ENCODE results near the gene ADGRG7. TPM values are rescaled to one million over a fixed set of nuclear protein-coding genes. Genes with fewer than 3 reads are reported as not detected.
A peak's percentile ranks its signal among the peaks of the same experiment; 100 is the strongest.

ADGRG7 gene
- total RNA-seq, 4 donors from 2014 or later = 1.8 to 18.3 (median 12.1) TPM

DNA sequence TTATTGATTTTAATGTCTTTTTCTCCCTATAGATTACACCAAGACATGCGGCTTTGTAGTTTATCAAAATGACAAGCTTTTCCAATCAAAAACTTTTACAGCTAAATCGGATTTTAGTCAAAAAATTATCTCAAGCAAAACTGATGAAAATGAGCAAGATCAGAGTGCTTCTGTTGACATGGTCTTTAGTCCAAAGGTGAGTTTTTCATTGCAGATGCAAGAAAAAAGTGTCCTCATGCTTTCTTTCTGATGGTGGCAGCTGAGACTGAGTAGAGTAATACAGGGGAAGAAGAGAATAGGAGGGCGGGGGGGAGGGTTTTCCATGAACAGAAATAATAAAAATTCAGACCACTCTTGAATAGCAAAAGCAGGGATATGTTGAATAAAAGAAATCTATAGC is 36.5 kb downstream of the ADGRG7 start:
- 88 to 94% methylated on average over 3 of the region's 3 CpGs for WGBS, 2 donors (ENCODE audit: low coverage in 1 of 2)
- no peak for DNase-seq
- in situ Hi-C loops (cut with MboI; ENCODE audit: low pct_ligation_motif_present in 1 of 4, low pct_unique_long_range_greater_than_20kb in 1 of 4, low sequenced_read_pairs in 3 of 4) = no loop called here
- intact Hi-C loops (cut with DNase I; ENCODE audit: low total_unique reads) = no loop called here
- Histone ChIP-seq H3K4me1 (peaks cover 0 to 10% (median 4%) of the 10 kb centered on the region in 4 donors), H3K36me3 (no peaks in the 10 kb centered on the region), H3K27ac (no peak overlapping the region), H3K27me3 (no peaks in the 10 kb centered on the region), H3K9me3 (no peaks in the 10 kb centered on the region), H3K4me3 (no peak overlapping the region)
- TF ChIP-seq POLR2A (IDR thresholded peaks at IDR 0.05) (no peak), EP300 (IDR thresholded peaks at IDR 0.05; ENCODE audit: low read depth) (no peak)

DNA sequence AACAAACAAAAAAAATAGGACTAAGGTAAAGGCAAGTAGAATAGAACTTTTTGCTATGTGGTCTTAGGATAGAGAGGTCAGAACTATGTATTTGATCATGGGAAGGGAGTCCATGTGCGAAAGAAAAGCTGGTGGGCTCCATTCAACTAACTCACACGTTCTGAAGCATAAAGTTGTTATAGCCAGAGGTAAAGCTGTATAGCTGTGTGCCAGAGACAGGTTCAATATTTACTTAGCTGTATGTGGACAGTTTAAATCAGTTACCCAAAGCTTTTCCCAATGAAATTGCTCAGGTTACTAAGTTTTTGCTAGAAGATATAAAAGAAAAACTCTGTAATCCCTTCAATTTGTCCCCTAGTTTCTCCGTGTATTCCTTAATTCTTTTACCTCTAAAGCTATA is 37.8 kb downstream of the ADGRG7 start:
- TF ChIP-seq POLR2AphosphoS5 (IDR thresholded peaks at IDR 0.05) (no peak), EP300 (IDR thresholded peaks at IDR 0.05; ENCODE audit: low read depth) (no peak), POLR2A (IDR thresholded peaks at IDR 0.05) (no peak)
- TF ChIP-seq, protein P1, sequence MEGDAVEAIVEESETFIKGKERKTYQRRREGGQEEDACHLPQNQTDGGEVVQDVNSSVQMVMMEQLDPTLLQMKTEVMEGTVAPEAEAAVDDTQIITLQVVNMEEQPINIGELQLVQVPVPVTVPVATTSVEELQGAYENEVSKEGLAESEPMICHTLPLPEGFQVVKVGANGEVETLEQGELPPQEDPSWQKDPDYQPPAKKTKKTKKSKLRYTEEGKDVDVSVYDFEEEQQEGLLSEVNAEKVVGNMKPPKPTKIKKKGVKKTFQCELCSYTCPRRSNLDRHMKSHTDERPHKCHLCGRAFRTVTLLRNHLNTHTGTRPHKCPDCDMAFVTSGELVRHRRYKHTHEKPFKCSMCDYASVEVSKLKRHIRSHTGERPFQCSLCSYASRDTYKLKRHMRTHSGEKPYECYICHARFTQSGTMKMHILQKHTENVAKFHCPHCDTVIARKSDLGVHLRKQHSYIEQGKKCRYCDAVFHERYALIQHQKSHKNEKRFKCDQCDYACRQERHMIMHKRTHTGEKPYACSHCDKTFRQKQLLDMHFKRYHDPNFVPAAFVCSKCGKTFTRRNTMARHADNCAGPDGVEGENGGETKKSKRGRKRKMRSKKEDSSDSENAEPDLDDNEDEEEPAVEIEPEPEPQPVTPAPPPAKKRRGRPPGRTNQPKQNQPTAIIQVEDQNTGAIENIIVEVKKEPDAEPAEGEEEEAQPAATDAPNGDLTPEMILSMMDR (IDR thresholded peaks at IDR 0.05) = no peak
- WGBS, 2 donors (ENCODE audit: low coverage in 1 of 2) = 45 to 48% methylated on average over 3 of the region's 3 CpGs
- no peaks in the 10 kb centered on the region for H3K36me3 ChIP-seq
- no peaks in the 10 kb centered on the region for H3K27me3 ChIP-seq
- DNase-seq = no peak
- in situ Hi-C loops (cut with MboI; ENCODE audit: low pct_ligation_motif_present in 1 of 4, low pct_unique_long_range_greater_than_20kb in 1 of 4, low sequenced_read_pairs in 3 of 4) (no loop called here), intact Hi-C loops (cut with DNase I; ENCODE audit: low total_unique reads) (no loop called here)
- H3K4me3 ChIP-seq = no peak overlapping the region
- no peak overlapping the region for H3K27ac ChIP-seq
- no peaks in the 10 kb centered on the region for H3K9me3 ChIP-seq
- peaks cover 0 to 3% (median 0%) of the 10 kb centered on the region in 4 donors for H3K4me1 ChIP-seq

DNA sequence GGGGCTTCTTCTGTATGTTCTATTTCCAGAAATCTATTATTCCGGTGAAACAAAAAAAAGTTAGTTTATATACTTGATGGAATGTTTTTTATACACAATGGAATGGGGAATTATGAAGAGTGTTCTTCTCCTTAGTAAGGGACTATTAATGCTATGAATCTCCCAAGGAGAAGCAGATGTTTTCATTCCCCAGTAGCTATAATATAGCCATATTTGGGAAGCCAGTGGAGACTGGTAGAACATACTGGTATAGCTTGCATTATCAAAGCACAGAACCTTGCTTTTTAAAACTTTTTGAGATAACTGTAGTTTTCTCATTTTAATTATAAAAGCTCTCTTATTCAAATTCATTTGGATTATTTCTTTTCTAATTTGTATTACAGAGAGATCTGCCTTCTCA is 38.3 kb downstream of the ADGRG7 start:
- intact Hi-C loops (cut with DNase I; ENCODE audit: low total_unique reads) (loop anchor here (1.0 kb wide), 1 partner anchor 19 kb away; no protein-coding TSS in a partner anchor), in situ Hi-C loops (cut with MboI; ENCODE audit: low pct_ligation_motif_present in 1 of 4, low pct_unique_long_range_greater_than_20kb in 1 of 4, low sequenced_read_pairs in 3 of 4) (no loop called here)
- TF ChIP-seq, protein P1 (IDR thresholded peaks at IDR 0.05) = no peak
- no peak for TF ChIP-seq POLR2A (IDR thresholded peaks at IDR 0.05)
- TF ChIP-seq POLR2AphosphoS5 (IDR thresholded peaks at IDR 0.05) = no peak
- no peak for TF ChIP-seq EP300 (IDR thresholded peaks at IDR 0.05; ENCODE audit: low read depth)
- H3K27ac ChIP-seq = no peak overlapping the region
- DNase-seq = no peak
- H3K27me3 ChIP-seq = no peaks in the 10 kb centered on the region
- no peak overlapping the region for H3K4me3 ChIP-seq
- H3K4me1 ChIP-seq = peaks cover 0 to 3% (median 0%) of the 10 kb centered on the region in 4 donors
- H3K9me3 ChIP-seq = no peaks in the 10 kb centered on the region
- H3K36me3 ChIP-seq = no peaks in the 10 kb centered on the region
- WGBS, 2 donors (ENCODE audit: low coverage in 1 of 2) = 80 to 92% methylated on average over 1 of the region's 1 CpG

GRCh38 chr3:100650651-100651619 is 41.5 kb downstream of the ADGRG7 start:
- peak overlapping the region in 1 of 4 donors; percentile 21 for H3K27ac ChIP-seq
- no peaks in the 10 kb centered on the region for H3K27me3 ChIP-seq
- TF ChIP-seq EP300 (IDR thresholded peaks at IDR 0.05; ENCODE audit: low read depth) (no peak), POLR2A (IDR thresholded peaks at IDR 0.05) (no peak), POLR2AphosphoS5 (IDR thresholded peaks at IDR 0.05) (no peak)
- TF ChIP-seq, protein P1 (IDR thresholded peaks at IDR 0.05) = no peak
- no peaks in the 10 kb centered on the region for H3K36me3 ChIP-seq
- in situ Hi-C loops (cut with MboI; ENCODE audit: low pct_ligation_motif_present in 1 of 4, low pct_unique_long_range_greater_than_20kb in 1 of 4, low sequenced_read_pairs in 3 of 4) = no loop called here
- 36 to 37% methylated on average over 4 of the region's 4 CpGs for WGBS, 2 donors (ENCODE audit: low coverage in 1 of 2)
- peaks cover 0 to 3% (median 0%) of the 10 kb centered on the region in 4 donors for H3K4me1 ChIP-seq
- no peak for DNase-seq
- no peak overlapping the region for H3K4me3 ChIP-seq
- intact Hi-C loops (cut with DNase I; ENCODE audit: low total_unique reads) = no loop called here
- no peaks in the 10 kb centered on the region for H3K9me3 ChIP-seq

All from transverse colon (tissue), 4 donors.